IPS DF 6.9 (cell line): ENCODE results near the gene ROBO2.

Experiments used
- DNase-seq: peaks from one replicate; pipeline ENCODE4 v3.0.0-alpha.2; 2013; ENCODE audit warnings: low read depth, low spot score
- H3K27ac ChIP-seq: one replicate; pipeline ENCODE4 v1.5.1; 2013; ENCODE audit warnings: low read length, control low read depth
- H3K27me3 ChIP-seq: 2 replicates; pipeline ENCODE4 v1.6.1; 2013; ENCODE audit warnings: mild to moderate bottlenecking, low read length; ENCODE audit not compliant: control insufficient read depth, insufficient read depth
- H3K36me3 ChIP-seq: 2 replicates; pipeline ENCODE4 v1.6.1; 2013; ENCODE audit warnings: low read length; ENCODE audit not compliant: control insufficient read depth, insufficient read depth
- H3K4me1 ChIP-seq: 2 replicates; pipeline ENCODE4 v1.6.1; 2013; ENCODE audit warnings: low read length; ENCODE audit not compliant: control insufficient read depth, insufficient read depth
- H3K4me3 ChIP-seq: 2 replicates; pipeline ENCODE4 v1.5.1; 2013; ENCODE audit warnings: mild to moderate bottlenecking, low read length
- H3K9me3 ChIP-seq: 2 replicates; pipeline ENCODE4 v1.6.1; 2013; ENCODE audit warnings: low read length, inconsistent platforms; ENCODE audit not compliant: control insufficient read depth, insufficient read depth
- WGBS: extraction: QIAGEN DNeasy Blood & Tissue Kit; methylation state at CpG from one replicate; pipeline ENCODE4 v1.1.7; 2013; ENCODE audit warnings: mixed read lengths, missing lambda C conversion rate; ENCODE audit not compliant: insufficient read length, insufficient coverage; 5-methylcytosine and 5-hydroxymethylcytosine counted together

Gene ROBO2

GRCh38 chr3:77571971-77572715, 532.2 kb downstream of the ROBO2 start:
- H3K27me3 ChIP-seq = no peaks in the 10 kb centered on the region
- no peak for DNase-seq
- no peaks in the 10 kb centered on the region for H3K4me1 ChIP-seq
- no peaks in the 10 kb centered on the region for H3K9me3 ChIP-seq
- no peak overlapping the region for H3K27ac ChIP-seq
- H3K4me3 ChIP-seq = no peak overlapping the region
- H3K36me3 ChIP-seq = no peaks in the 10 kb centered on the region
- WGBS = no CpG with 5 or more reads among the region's 5 CpGs

DNA sequence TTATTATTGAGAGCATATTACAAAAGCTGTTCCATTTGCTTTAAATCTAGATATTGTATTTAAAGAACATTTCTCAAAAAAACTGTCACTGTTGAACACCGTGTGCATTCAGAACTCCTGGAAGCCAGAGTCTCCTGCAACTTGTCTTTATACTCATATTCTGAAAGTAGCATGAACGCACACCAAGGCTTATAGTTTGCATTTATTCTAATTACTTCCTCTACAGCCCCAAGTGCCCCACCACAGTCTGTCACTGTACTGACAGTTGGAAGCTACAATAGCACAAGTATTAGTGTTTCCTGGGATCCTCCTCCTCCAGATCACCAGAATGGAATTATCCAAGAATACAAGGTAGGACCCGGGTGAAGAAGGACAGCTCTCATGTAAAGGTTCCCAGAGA, 537.4 kb downstream of the ROBO2 start:
- DNase-seq = no peak
- no peak overlapping the region for H3K4me3 ChIP-seq
- no peak overlapping the region for H3K27ac ChIP-seq
- H3K36me3 ChIP-seq = no peaks in the 10 kb centered on the region
- H3K27me3 ChIP-seq = no peaks in the 10 kb centered on the region
- WGBS = no CpG with 5 or more reads among the region's 3 CpGs
- no peaks in the 10 kb centered on the region for H3K9me3 ChIP-seq
- H3K4me1 ChIP-seq = no peaks in the 10 kb centered on the region

DNA sequence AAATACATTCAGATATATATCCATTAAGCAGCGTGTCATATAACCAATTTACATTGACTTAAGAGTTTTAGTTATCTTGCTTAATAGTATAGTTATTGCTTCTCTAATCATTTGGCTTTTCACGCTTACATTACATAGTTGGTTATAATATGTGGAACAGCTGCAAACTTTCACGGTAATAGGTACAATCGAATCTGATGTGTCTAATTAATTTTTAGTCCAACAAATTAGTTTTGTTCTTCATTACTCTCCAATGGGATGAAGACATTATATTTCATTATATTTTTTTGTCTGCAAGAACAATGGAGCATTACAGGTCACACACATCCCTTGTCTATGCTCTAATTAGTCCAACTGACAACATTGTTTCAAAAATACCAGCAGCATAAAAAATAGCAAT, 546.3 kb downstream of the ROBO2 start:
- H3K4me3 ChIP-seq = no peak overlapping the region
- no peak overlapping the region for H3K27ac ChIP-seq
- H3K27me3 ChIP-seq = no peaks in the 10 kb centered on the region
- no peaks in the 10 kb centered on the region for H3K36me3 ChIP-seq
- H3K4me1 ChIP-seq = no peaks in the 10 kb centered on the region
- WGBS = no CpG with 5 or more reads among the region's 4 CpGs
- no peak for DNase-seq
- H3K9me3 ChIP-seq = no peaks in the 10 kb centered on the region

DNA sequence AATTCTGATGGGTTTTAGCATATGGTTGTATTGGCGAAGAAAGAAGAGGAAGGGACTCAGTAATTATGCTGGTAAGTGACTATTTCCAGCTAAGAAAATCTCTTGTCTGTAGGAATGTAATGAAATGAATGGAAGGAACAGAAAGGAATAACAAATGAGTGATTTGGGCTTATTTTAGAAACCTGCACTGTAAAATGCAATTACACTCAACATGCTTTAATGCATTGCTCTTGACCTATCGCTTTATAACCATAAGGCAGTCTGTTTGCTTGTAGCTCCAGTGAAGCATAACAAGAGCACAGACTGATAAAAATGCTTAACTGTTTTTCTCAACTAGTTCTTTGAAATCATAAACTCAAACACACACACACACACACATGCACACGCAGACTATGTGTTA, 549.0 kb downstream of the ROBO2 start:
- Histone ChIP-seq H3K4me3 (no peak overlapping the region), H3K36me3 (no peaks in the 10 kb centered on the region), H3K27me3 (no peaks in the 10 kb centered on the region), H3K27ac (no peak overlapping the region), H3K4me1 (no peaks in the 10 kb centered on the region), H3K9me3 (no peaks in the 10 kb centered on the region)
- no CpG with 5 or more reads among the region's 3 CpGs for WGBS
- no peak for DNase-seq

GRCh38 chr3:77590191-77590590, 550.3 kb downstream of the ROBO2 start:
- H3K27me3 ChIP-seq = no peaks in the 10 kb centered on the region
- WGBS = no CpG with 5 or more reads among the region's 3 CpGs
- no peaks in the 10 kb centered on the region for H3K4me1 ChIP-seq
- H3K4me3 ChIP-seq = no peak overlapping the region
- no peaks in the 10 kb centered on the region for H3K36me3 ChIP-seq
- no peaks in the 10 kb centered on the region for H3K9me3 ChIP-seq
- no peak for DNase-seq
- no peak overlapping the region for H3K27ac ChIP-seq

DNA sequence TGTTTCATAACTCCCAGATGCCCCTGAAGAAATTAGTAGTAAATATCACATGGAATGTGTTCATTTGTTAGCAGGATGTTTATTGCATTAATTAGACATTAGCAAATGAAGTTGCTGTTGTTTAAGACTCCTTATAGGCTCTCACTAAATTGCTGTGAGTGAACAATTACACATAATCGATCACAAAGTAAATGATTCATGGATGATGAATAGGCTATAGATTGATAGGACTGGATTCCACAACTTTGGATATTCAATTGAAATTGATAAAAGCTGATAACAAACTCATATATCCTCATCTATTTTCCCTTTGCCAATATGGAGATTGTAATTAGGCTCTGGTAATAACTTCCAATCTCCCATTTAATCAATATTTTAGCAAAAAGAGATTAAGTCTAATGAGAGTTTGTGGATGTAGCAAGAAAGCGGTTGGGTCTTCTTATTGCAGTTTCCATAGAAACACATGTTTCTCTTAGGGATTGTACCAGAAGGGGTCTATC, 555.5 kb downstream of the ROBO2 start:
- no peaks in the 10 kb centered on the region for H3K36me3 ChIP-seq
- WGBS = no CpG with 5 or more reads among the region's 2 CpGs
- no peaks in the 10 kb centered on the region for H3K4me1 ChIP-seq
- no peak for DNase-seq
- no peak overlapping the region for H3K27ac ChIP-seq
- no peaks in the 10 kb centered on the region for H3K27me3 ChIP-seq
- H3K4me3 ChIP-seq = no peak overlapping the region
- H3K9me3 ChIP-seq = no peaks in the 10 kb centered on the region

- H3K9me3 ChIP-seq = no peaks in the 10 kb centered on the region
- no peaks in the 10 kb centered on the region for H3K27me3 ChIP-seq
- no peak for DNase-seq
- H3K36me3 ChIP-seq = no peaks in the 10 kb centered on the region
- WGBS = no CpG with 5 or more reads among the region's 1 CpG
- no peak overlapping the region for H3K27ac ChIP-seq
- H3K4me1 ChIP-seq = no peaks in the 10 kb centered on the region
- no peak overlapping the region for H3K4me3 ChIP-seq
Observed at GRCh38 chr3:77599948-77600347, 560.0 kb downstream of the ROBO2 start.

DNA sequence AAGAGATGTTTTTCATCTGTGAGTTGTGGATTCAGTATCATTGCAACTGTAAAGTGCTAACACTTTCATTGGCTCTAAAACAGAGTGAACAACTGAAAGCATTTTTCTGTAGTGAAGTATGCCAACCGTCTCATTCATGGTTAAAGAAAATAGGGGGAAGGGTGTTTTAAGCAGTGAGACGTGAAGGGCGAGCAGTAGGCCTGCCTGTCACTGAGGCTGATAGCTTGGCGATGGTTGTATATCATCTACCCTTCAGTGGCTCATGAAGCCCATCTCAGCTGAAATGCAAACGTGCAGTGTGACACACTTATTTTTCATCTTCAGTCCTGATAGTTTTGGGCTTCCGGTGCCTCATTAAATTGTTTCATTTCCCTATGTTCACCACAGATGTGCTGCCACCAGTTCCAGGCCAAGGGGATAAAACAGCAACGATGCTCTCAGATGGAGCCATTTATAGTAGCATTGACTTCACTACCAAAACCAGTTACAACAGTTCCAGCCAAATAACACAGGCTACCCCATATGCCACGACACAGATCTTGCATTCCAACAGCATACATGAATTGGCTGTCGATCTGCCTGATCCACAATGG, 562.0 kb downstream of the ROBO2 start:
- Histone ChIP-seq H3K27me3 (no peaks in the 10 kb centered on the region), H3K27ac (no peak overlapping the region), H3K9me3 (no peaks in the 10 kb centered on the region), H3K36me3 (no peaks in the 10 kb centered on the region), H3K4me3 (no peak overlapping the region), H3K4me1 (no peaks in the 10 kb centered on the region)
- WGBS = no CpG with 5 or more reads among the region's 9 CpGs
- no peak for DNase-seq

- no peaks in the 10 kb centered on the region for H3K9me3 ChIP-seq
- H3K27me3 ChIP-seq = no peaks in the 10 kb centered on the region
- H3K4me3 ChIP-seq = no peak overlapping the region
- H3K27ac ChIP-seq = no peak overlapping the region
- no peaks in the 10 kb centered on the region for H3K4me1 ChIP-seq
- no peaks in the 10 kb centered on the region for H3K36me3 ChIP-seq
- DNase-seq = no peak
- no CpG with 5 or more reads among the region's 3 CpGs for WGBS
Observed at GRCh38 chr3:77602722-77603121, 562.8 kb downstream of the ROBO2 start.

DNA sequence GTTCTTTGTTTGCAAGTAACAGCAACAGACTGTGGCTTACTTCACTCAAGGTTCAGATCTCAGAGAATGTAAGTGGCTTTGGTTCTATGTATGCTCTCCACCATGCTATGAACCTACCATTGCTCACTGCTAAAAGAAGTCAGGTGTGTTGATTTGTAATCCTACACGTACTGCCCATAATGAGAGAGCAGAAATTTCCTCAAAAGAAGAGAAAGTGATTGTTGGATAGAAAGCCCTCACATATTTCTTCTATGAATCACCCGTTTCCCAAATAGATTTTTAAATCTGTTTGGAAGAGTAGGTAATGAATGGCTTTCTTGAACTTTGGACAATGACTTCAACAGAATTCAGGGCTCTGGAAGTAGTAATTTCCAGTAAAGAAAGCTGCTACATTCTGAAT, 565.4 kb downstream of the ROBO2 start:
- DNase-seq = no peak
- H3K4me1 ChIP-seq = no peaks in the 10 kb centered on the region
- no peaks in the 10 kb centered on the region for H3K9me3 ChIP-seq
- no CpG with 5 or more reads among the region's 2 CpGs for WGBS
- no peak overlapping the region for H3K27ac ChIP-seq
- H3K36me3 ChIP-seq = no peaks in the 10 kb centered on the region
- no peak overlapping the region for H3K4me3 ChIP-seq
- no peaks in the 10 kb centered on the region for H3K27me3 ChIP-seq

GRCh38 chr3:77605865-77606264, 566.0 kb downstream of the ROBO2 start:
- H3K27ac ChIP-seq = no peak overlapping the region
- H3K27me3 ChIP-seq = no peaks in the 10 kb centered on the region
- WGBS = no CpG with 5 or more reads among the region's 1 CpG
- no peaks in the 10 kb centered on the region for H3K4me1 ChIP-seq
- no peak overlapping the region for H3K4me3 ChIP-seq
- H3K9me3 ChIP-seq = no peaks in the 10 kb centered on the region
- DNase-seq = no peak
- H3K36me3 ChIP-seq = no peaks in the 10 kb centered on the region
